ENCODE data around the gene CCDC169. TPM values are rescaled to one million over a fixed set of nuclear protein-coding genes. Genes with fewer than 3 reads are reported as not detected.

The CCDC169 gene
- total RNA-seq, 1 donor from 2014 or later: 7.0 TPM

GRCh38 chr13:36244073-36244472 is 53.5 kb downstream of the CCDC169 start:
- no peaks in the 10 kb centered on the region for H3K4me1 Mint-ChIP-seq (ENCODE audit: low read depth, unreplicated experiment)
- peaks cover 17% of the 10 kb centered on the region for H3K36me3 Mint-ChIP-seq (ENCODE audit: unreplicated experiment)
- H3K27ac Mint-ChIP-seq (ENCODE audit: unreplicated experiment): no peak overlapping the region
- no peaks in the 10 kb centered on the region for H3K9me3 Mint-ChIP-seq (ENCODE audit: unreplicated experiment)
- no peak for TF ChIP-seq CTCF (IDR thresholded peaks at IDR 0.05; ENCODE audit: partially characterized antibody, unreplicated experiment)
- H3K27me3 Mint-ChIP-seq (ENCODE audit: unreplicated experiment): no peaks in the 10 kb centered on the region
- H3K4me3 Mint-ChIP-seq (ENCODE audit: unreplicated experiment): no peak overlapping the region
- DNase-seq: no peak

- Mint-ChIP-seq H3K4me1 (ENCODE audit: low read depth, unreplicated experiment) (no peaks in the 10 kb centered on the region), H3K4me3 (ENCODE audit: unreplicated experiment) (no peak overlapping the region), H3K36me3 (ENCODE audit: unreplicated experiment) (peaks cover 16% of the 10 kb centered on the region), H3K9me3 (ENCODE audit: unreplicated experiment) (no peaks in the 10 kb centered on the region), H3K27me3 (ENCODE audit: unreplicated experiment) (no peaks in the 10 kb centered on the region), H3K27ac (ENCODE audit: unreplicated experiment) (no peak overlapping the region)
- TF ChIP-seq CTCF (IDR thresholded peaks at IDR 0.05; ENCODE audit: partially characterized antibody, unreplicated experiment): no peak
- DNase-seq: no peak
These were observed 54.9 kb downstream of the CCDC169 start for GRCh38 chr13:36242761-36243160.

DNA sequence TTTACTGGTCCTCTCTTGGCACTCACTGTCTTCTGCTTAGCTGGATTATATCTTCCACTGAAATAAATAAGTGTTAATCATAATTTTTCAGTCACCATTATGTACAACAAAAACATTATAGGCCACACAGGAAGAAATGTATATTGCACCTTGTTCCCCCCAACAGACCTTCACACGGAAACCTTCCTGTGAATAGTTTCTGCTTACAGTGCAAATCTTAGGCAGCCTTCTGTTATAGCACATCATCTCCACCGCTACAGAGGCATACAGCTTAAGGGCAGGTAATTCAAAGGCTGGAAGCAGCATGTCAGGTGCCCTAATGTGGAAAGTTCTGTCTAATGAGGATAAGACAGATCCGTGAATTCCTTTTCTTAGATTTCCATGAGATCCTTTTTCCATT is 66.4 kb downstream of the CCDC169 start:
- H3K9me3 Mint-ChIP-seq (ENCODE audit: unreplicated experiment): peaks cover 3% of the 10 kb centered on the region
- H3K4me1 Mint-ChIP-seq (ENCODE audit: low read depth, unreplicated experiment): no peaks in the 10 kb centered on the region
- no peak overlapping the region for H3K27ac Mint-ChIP-seq (ENCODE audit: unreplicated experiment)
- no peaks in the 10 kb centered on the region for H3K27me3 Mint-ChIP-seq (ENCODE audit: unreplicated experiment)
- TF ChIP-seq CTCF (IDR thresholded peaks at IDR 0.05; ENCODE audit: partially characterized antibody, unreplicated experiment): no peak
- DNase-seq: no peak
- no peak overlapping the region for H3K4me3 Mint-ChIP-seq (ENCODE audit: unreplicated experiment)
- peaks cover 5% of the 10 kb centered on the region for H3K36me3 Mint-ChIP-seq (ENCODE audit: unreplicated experiment)

DNA sequence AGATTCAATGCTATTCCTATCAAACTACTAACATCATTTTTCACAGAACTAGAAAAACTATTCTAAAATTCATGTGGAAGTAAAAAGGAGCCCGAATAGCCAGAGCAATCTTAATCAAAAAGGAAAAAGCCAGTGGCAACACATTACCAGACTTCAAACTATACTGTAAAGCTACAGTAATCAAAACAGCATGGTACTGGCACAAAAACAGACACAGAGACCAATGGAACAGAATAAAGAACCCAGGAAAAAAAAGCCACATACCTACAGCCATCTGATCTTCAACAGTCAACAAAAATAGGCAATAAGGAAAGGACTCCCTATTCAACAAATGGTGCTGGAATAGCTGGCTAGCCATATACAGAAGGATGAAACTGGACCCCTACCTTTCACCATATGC is 72.9 kb downstream of the CCDC169 start:
- Mint-ChIP-seq H3K36me3 (ENCODE audit: unreplicated experiment) (peaks cover 13% of the 10 kb centered on the region), H3K4me3 (ENCODE audit: unreplicated experiment) (no peak overlapping the region)
- no peak for TF ChIP-seq CTCF (IDR thresholded peaks at IDR 0.05; ENCODE audit: partially characterized antibody, unreplicated experiment)

DNA sequence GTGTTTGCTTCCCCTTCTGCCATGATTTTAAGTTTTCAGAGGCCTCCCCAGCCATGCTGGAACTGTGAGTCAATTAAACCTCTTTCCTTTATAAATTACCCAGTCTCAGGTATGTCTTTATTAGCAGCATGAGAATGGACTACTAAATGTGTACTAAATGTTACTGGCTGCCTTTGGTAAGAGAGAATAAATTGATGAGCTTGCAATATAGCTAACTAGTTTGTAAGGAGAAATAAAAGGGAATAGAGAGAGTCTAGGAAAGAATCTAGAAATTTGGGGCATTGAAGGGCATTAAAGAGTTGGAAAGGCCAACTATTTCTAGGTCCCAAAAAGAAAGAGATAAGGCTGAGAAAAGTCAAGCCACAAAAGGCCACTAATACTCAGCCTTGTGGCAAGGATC is 77.7 kb downstream of the CCDC169 start:
- peaks cover 16% of the 10 kb centered on the region for H3K36me3 Mint-ChIP-seq (ENCODE audit: unreplicated experiment)

More for the DNA sequence above, 72.9 kb downstream of the CCDC169 start:
- Mint-ChIP-seq H3K4me1 (ENCODE audit: low read depth, unreplicated experiment) (no peaks in the 10 kb centered on the region), H3K27ac (ENCODE audit: unreplicated experiment) (no peak overlapping the region), H3K27me3 (ENCODE audit: unreplicated experiment) (no peaks in the 10 kb centered on the region), H3K9me3 (ENCODE audit: unreplicated experiment) (peaks cover 2% of the 10 kb centered on the region)
- DNase-seq: no peak

More for the DNA sequence above, 77.7 kb downstream of the CCDC169 start:
- Mint-ChIP-seq H3K27me3 (ENCODE audit: unreplicated experiment) (no peaks in the 10 kb centered on the region), H3K4me3 (ENCODE audit: unreplicated experiment) (no peak overlapping the region), H3K27ac (ENCODE audit: unreplicated experiment) (no peak overlapping the region), H3K9me3 (ENCODE audit: unreplicated experiment) (peaks cover 2% of the 10 kb centered on the region), H3K4me1 (ENCODE audit: low read depth, unreplicated experiment) (no peaks in the 10 kb centered on the region)
- no peak for TF ChIP-seq CTCF (IDR thresholded peaks at IDR 0.05; ENCODE audit: partially characterized antibody, unreplicated experiment)
- no peak for DNase-seq
